Urothelium cell line (cell line): ENCODE results near the gene PPP2R5C.
"Not testable (repeated sequence)": the region's sequence is repeated elsewhere in the genome, so short reads cannot be mapped to it uniquely, and the experiment has no call there.

ENCODE experiments used
- DNase-seq: peaks from one replicate; pipeline ENCODE4 v3.0.0; 2011; ENCODE audit warnings: low spot score, mixed read lengths
- FAIRE-seq: peaks from 2 replicates; lab custom pipeline; 2011; peaks lifted over from hg19 to GRCh38; lab: Jason Lieb, UNC

The PPP2R5C gene

GRCh38 chr14:101726295-101726953, 35.1 kb upstream of the PPP2R5C start:
- FAIRE-seq (no peak), DNase-seq (no peak)

DNA sequence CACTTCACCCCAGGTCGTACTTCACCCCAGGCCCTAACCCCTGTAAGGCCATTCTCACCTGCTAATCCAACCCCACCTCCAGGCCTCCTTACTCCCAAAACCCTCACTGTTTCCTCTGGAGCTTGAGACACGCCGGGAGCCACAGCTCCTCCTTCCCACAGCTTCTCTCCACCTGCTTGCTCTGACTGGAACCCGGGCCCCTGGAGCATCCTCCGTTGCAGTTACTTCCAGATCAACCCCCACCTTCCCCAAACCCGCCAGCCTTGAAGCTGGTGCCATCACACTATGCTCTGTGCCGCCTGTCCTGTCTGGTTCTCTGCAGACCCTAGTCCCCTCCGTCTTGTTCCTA, 34.6 kb upstream of the PPP2R5C start:
- FAIRE-seq (no peak), DNase-seq (no peak)

- DNase-seq (no peak), FAIRE-seq (no peak)
These were observed 33.7 kb upstream of the PPP2R5C start for GRCh38 chr14:101727611-101728366.

DNA sequence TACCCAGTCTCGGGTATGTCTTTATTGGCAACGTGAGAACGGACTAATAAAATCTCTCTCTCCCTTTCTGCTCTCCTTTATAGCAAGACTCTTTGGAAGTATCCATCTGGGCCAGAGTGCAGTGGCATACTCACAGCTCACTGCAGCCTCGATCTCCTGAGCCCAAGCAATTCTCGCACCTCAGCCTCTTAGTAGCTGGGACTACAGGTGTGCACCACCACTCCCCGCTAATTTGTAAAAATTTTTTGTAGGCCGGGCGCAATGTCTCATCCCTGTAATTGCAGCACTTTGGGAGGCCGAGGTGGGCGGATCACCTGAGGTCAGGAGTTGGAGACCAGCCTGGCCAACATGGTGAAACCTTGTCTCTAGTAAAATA, 33.2 kb upstream of the PPP2R5C start:
- FAIRE-seq = no peak
- no peak for DNase-seq

- FAIRE-seq = no peak
These were observed 32.1 kb upstream of the PPP2R5C start for GRCh38 chr14:101729382-101729781.

DNA sequence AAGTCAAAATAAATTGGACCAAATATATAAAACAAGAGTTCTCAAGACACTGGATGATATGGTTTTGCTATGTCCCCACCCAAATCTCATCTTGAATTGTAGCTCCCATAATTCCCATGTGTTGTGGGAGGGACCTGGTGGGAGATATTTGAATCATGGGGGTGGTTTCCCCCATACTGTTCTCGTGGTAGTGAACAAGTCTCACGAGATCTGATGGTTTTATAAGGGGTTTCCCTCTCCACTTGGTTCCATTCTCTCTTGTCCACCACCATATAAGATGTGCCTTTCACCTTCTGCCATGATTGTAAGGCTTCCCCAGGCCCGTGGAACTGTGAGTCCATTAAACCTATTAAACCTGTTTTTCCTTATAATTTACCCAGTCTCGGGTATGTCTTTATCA, 31.4 kb upstream of the PPP2R5C start:
- DNase-seq, FAIRE-seq: not testable (repeated sequence)

More at GRCh38 chr14:101729382-101729781, 32.1 kb upstream of the PPP2R5C start:
- DNase-seq = no peak

- no peak for DNase-seq
- FAIRE-seq = no peak
These were observed 30.8 kb upstream of the PPP2R5C start for GRCh38 chr14:101730626-101731186.

DNA sequence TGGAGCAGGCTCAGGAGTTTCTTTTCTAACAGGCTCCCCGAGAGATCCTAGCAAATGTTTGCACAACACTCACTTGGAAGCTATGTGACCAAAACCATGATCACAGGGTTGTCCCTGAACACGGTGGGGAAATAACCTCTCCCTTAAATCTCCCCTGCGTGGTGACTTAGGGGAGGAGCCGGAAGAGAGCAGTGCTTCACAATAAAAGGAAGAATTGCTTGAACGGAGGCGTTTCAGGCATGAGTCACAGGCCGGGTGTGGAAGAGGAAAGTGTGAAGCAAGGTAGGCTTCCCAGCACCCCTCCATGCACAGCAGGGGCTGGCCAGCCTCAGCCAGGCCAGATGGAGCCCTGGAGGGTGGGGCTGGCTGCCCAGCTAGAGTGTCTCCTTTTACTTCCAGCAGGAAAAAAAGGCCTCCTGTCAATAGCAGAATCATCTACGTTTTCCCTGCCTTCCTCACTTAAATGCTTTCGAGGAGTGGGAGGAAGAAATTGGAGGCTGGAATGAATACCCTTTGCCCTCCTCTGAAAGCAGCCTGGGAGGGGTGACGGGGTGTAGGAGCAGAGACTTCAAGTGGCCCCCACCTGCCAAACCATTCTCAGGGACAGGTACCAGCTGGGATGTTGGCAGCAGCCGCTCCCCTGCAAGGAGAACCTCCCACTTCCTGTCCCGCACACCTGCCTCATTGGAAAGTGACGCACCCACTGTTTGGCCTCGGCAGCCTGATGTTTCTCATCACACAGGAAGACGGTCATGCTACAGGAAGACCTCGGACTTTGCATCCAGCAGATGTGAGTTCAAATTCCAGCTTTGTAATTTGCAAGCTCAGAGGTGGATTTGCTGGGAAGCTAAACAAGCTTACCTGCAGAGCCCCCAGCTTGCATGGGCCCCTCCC, 30.1 kb upstream of the PPP2R5C start:
- FAIRE-seq (no peak), DNase-seq (peak; percentile 73)

DNA sequence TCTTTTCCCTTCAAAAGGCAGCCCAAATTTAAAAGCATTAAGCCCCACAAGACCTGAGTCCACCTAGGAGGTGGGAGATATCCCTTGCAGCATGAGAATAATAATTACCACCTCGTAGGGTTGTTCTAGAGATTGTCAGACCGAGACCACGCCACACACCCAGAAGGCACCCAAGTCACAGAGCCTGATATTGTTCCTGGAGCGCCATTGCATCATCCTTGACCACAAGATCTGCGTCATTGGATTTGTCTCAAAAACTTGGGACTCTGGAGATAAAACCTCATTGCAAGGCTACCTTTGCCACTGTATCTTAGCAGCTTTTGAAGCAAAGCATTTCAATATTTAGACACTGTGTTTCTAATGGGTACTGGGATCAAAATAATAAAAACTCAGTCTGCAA, 29.4 kb upstream of the PPP2R5C start:
- FAIRE-seq = no peak
- no peak for DNase-seq

- no peak for FAIRE-seq
- no peak for DNase-seq
These were observed 28.3 kb upstream of the PPP2R5C start for GRCh38 chr14:101733211-101733610.

- DNase-seq (no peak), FAIRE-seq (no peak)
These were observed 27.2 kb upstream of the PPP2R5C start for GRCh38 chr14:101734246-101734847.

- DNase-seq = no peak
- FAIRE-seq = no peak
These were observed 26.1 kb upstream of the PPP2R5C start for GRCh38 chr14:101735453-101735852.

DNA sequence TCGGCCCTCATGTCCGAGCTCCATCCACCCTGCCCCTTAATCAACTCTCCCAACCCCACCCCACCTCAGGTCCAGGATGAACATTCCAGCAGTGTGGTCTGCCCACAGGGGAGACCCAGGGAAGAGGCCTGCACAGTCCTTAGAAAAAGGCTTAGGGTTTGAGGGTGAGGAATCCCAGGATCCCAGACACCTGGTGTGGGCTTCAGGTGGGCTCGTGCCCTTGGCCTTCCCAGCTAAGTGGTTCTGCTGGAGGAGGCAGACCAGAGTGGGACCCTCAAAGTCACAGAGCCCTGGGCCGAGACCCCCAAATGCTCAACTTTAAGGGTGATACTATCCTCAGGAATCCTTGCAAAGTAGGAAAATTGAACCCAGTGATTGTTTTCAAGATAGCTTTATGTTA, 25.4 kb upstream of the PPP2R5C start:
- no peak for DNase-seq
- no peak for FAIRE-seq

DNA sequence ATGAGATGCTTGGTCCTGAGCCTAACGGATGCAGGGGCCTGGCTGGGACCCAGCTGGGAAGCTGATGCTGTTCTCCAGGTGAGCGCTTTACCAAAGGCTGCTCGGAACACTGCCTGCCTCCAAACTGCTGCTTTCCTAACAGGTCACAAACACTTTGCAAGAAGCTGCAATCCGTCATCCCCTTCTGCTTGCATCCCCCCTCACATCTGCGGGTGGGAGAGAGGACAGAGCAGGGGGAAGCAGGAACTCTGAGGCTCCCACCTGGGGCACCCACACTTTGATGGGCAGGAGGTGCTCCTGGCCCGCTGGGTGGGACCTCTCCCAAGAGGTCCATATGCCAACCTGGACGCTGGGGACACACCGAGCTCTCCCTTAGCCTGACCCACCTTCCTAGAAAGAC, 24.9 kb upstream of the PPP2R5C start:
- no peak for FAIRE-seq
- DNase-seq = no peak

GRCh38 chr14:101737414-101738339, 23.8 kb upstream of the PPP2R5C start:
- FAIRE-seq (no peak), DNase-seq (no peak)

DNA sequence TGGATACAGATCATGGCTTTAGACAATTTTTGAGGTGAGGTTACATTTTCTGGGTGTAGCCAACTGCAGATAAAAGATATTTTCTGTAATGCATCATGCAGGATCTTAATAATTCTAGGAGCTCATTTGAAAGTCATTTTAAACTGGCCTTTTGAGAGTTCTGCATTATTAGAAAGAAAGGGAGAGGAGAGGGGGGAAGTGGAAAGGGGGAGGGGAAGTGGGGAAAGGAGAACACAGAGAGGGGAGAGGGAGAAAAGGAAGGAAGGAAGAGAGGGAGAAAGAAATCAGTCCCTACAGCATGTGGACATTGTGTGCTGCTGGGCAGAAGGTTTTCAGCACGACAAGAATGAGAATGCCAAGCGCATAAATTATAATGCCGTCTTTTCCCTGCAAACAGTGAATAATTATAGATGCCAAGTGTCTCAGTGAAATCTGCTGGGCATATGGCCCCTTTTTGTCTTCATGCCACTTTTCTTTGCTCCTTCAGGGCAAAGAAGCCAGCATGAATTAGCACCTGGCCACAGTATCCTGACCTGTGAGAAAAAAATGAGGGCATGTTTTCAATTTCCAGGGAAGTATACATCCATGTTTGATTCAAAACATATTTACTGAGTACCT, 22.7 kb upstream of the PPP2R5C start:
- FAIRE-seq (no peak), DNase-seq (no peak)

GRCh38 chr14:101739446-101740141, 21.9 kb upstream of the PPP2R5C start:
- DNase-seq (no peak), FAIRE-seq (no peak)

DNA sequence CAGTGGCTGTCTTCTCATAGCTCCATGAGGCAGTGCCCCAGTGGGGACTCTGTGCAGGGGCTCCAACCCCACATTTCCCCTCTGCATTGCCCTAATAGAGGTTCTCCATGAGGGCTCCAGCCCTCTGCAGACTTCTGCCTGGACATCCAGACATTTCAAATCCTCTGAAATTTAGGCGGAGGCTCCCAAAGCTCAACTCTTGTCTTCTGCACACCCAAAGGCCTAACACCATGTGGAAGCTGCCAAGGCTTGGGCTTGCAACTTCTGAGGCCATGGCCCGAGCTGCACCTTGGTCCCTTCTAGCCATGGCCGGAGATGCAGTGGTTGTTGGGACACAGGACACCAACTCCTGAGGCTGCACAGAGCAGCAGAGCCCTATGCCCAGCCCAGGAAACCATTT, 20.5 kb upstream of the PPP2R5C start:
- no peak for FAIRE-seq
- DNase-seq = no peak

- DNase-seq = no peak
- no peak for FAIRE-seq
These were observed 17.8 kb upstream of the PPP2R5C start for GRCh38 chr14:101743701-101744100.
